ENCODE measurements around the gene MRPL21. TPM values are rescaled to one million over a fixed set of nuclear protein-coding genes. Genes with fewer than 3 reads are reported as not detected.

Gene MRPL21
- total and polyA plus RNA-seq, 9 of the 15 experiments (the other 6 are each of a cell fraction or from before 2014, with no cell fraction given), result 196 to 618 (median 232) TPM

DNA sequence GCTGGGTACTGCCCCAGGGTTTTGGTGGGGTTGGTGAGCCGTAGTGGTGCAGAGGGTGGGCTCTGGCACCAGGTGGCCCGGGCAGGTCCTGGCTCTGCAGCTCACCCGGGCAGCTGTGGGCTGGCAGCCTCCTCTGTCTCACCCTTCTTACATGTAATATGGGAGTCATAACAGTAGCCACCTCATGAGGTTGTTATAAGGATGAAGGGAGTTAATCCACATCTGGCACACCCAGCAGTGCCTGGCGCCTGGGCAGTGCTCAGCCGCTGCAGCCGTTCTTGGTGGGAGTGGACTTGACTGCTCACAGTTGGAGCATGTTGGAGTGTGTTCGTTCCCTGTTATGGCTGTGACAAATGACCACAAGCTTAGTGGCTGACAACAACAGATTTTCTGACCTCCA is 28.7 kb upstream of the MRPL21 start (continued):
- TF ChIP-seq, protein P1, sequence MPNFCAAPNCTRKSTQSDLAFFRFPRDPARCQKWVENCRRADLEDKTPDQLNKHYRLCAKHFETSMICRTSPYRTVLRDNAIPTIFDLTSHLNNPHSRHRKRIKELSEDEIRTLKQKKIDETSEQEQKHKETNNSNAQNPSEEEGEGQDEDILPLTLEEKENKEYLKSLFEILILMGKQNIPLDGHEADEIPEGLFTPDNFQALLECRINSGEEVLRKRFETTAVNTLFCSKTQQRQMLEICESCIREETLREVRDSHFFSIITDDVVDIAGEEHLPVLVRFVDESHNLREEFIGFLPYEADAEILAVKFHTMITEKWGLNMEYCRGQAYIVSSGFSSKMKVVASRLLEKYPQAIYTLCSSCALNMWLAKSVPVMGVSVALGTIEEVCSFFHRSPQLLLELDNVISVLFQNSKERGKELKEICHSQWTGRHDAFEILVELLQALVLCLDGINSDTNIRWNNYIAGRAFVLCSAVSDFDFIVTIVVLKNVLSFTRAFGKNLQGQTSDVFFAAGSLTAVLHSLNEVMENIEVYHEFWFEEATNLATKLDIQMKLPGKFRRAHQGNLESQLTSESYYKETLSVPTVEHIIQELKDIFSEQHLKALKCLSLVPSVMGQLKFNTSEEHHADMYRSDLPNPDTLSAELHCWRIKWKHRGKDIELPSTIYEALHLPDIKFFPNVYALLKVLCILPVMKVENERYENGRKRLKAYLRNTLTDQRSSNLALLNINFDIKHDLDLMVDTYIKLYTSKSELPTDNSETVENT (CRISPR knock-in tag; IDR thresholded peaks at IDR 0.05), result no peak

GRCh38 chr11:68931911-68932310 is 28.3 kb upstream of the MRPL21 start:
- DNase-seq (ENCODE audit: extremely low read depth in 1 of 4, low spot score in 3 of 4) (no peak), ATAC-seq (no peak), FAIRE-seq (no peak)
- no TSS peak for BruUV-seq (replicated peaks)
- in situ Hi-C loops (cut with MboI) (no loop called here), intact Hi-C loops (cut with micrococcal nuclease) (no loop called here)
- Histone ChIP-seq H3K4me3 (no peak overlapping the region), H2AFZ (ENCODE audit: low read depth, low read length) (no peak overlapping the region), H3K27me3 (ENCODE audit: control insufficient read depth in 2 of 2, insufficient read depth in 2 of 2, low read length in 2 of 2) (no peaks in the 10 kb centered on the region), H4K20me1 (replicated peaks; ENCODE audit: control insufficient read depth, insufficient read depth, low read length) (0 out of 2 replicates have a peak, but pooled peaks cover 2% of the 10 kb centered on the region), H3K27ac (ENCODE audit: extremely low read depth, low read depth, low read length) (no peak overlapping the region), H3K79me2 (ENCODE audit: control insufficient read depth, insufficient read depth, low read length) (no peaks in the 10 kb centered on the region), H3K9me3 (replicated peaks; ENCODE audit: control insufficient read depth, insufficient read depth, low read depth, low read length) (no peaks in the 10 kb centered on the region), H3K4me1 (replicated peaks in 1 of 2; ENCODE audit: control insufficient read depth in 2 of 2, insufficient read depth in 2 of 2, low read length in 2 of 2) (peaks cover 0 to 5% of the 10 kb centered on the region in 2 experiments; a peak in 1 of 5 replicates), H3K36me3 (ENCODE audit: control insufficient read depth, insufficient read depth, low read length) (peaks cover 87% of the 10 kb centered on the region; the same call in 2 of the 3 replicates), H3K9ac (ENCODE audit: insufficient read depth in 1 of 2, low read depth in 2 of 2, low read length in 2 of 2) (no peak overlapping the region), H3K4me2 (ENCODE audit: insufficient read depth, low read length) (no peak overlapping the region), H3K9me1 (ENCODE audit: control insufficient read depth, insufficient read depth, low read length) (no peaks in the 10 kb centered on the region)
- 81% methylated on average over 17 of the region's 17 CpGs for WGBS (ENCODE audit: insufficient coverage, low coverage, missing lambda C conversion rate)
- ChIA-PET CTCF (ENCODE audit: low intra/inter-chr PET ratio) (no interaction called here), POLR2A (no interaction called here)
- TF ChIP-seq NFXL1 (CRISPR knock-in tag; IDR thresholded peaks at IDR 0.05) (no peak), RBM34 (IDR thresholded peaks at IDR 0.05; ENCODE audit: borderline replicate concordance, insufficient read depth, low read length) (no peak), ZNF282 (CRISPR knock-in tag; IDR thresholded peaks at IDR 0.05) (no peak), ZBTB11 (CRISPR knock-in tag; IDR thresholded peaks at IDR 0.05) (no peak), ZFP36 (IDR thresholded peaks at IDR 0.05; ENCODE audit: low read depth, low read length, partially characterized antibody) (no peak), BRF1 (IDR thresholded peaks at IDR 0.05; ENCODE audit: borderline replicate concordance, extremely low read depth, insufficient read length) (no peak), CBFA2T3 (IDR thresholded peaks at IDR 0.05) (no peak), EZH2 (IDR thresholded peaks at IDR 0.05; ENCODE audit: borderline replicate concordance, low read depth, low read length) (no peak), CBX8 (IDR thresholded peaks at IDR 0.05; ENCODE audit: borderline replicate concordance, extremely low read depth, low read depth, low read length, poor library complexity, severe bottlenecking) (no peak), RBM22 (IDR thresholded peaks at IDR 0.05; ENCODE audit: low read depth, low read length, poor library complexity, severe bottlenecking) (no peak), ZNF707 (CRISPR knock-in tag; conservative IDR thresholded peaks at IDR 0.05) (no peak), NCOA4 (IDR thresholded peaks at IDR 0.05; ENCODE audit: partially characterized antibody) (no peak), LCOR (CRISPR knock-in tag; IDR thresholded peaks at IDR 0.05) (no peak), STAT5B (CRISPR knock-in tag; IDR thresholded peaks at IDR 0.05) (no peak), ZC3H11A (IDR thresholded peaks at IDR 0.05; ENCODE audit: low read depth, low read length) (no peak)

Measured in K562 (cell line).